SHP77 treated with DMSO at 0.1 percent for 48 hours (cell line): Measurements from ENCODE around the gene SIX5.
A peak's percentile ranks its signal among the peaks of the same experiment; 100 is the strongest.

Experiments used
- DNase-seq: peaks from one replicate; lab custom pipeline; 2025; lab: John Stamatoyannopoulos, UW

Gene SIX5

GRCh38 chr19:45773384-45773783 is 4.3 kb upstream of the SIX5 start:
- no peak for DNase-seq

- DNase-seq: no peak
Measured at GRCh38 chr19:45772912-45773311, 3.9 kb upstream of the SIX5 start.

GRCh38 chr19:45772130-45772840 is 3.2 kb upstream of the SIX5 start:
- no peak for DNase-seq

- DNase-seq: no peak
Measured at GRCh38 chr19:45771311-45771933, 2.4 kb upstream of the SIX5 start.

GRCh38 chr19:45770192-45771101 is 1.4 kb upstream of the SIX5 start:
- DNase-seq: peak; percentile 95

- DNase-seq: no peak
Measured at GRCh38 chr19:45769821-45770191, 754 bp upstream of the SIX5 start.

- no peak for DNase-seq
Measured at GRCh38 chr19:45768655-45768983, 433 bp downstream of the SIX5 start.

GRCh38 chr19:45767881-45768654 is 984 bp downstream of the SIX5 start:
- DNase-seq: no peak

GRCh38 chr19:45767410-45767880 is 1.6 kb downstream of the SIX5 start:
- no peak for DNase-seq

- no peak for DNase-seq
Measured at GRCh38 chr19:45766869-45767346, 2.1 kb downstream of the SIX5 start.

- DNase-seq: no peak
Measured at GRCh38 chr19:45766296-45766868, 2.7 kb downstream of the SIX5 start.

GRCh38 chr19:45765702-45766295 is 3.3 kb downstream of the SIX5 start:
- DNase-seq: no peak

- no peak for DNase-seq
Measured at GRCh38 chr19:45764945-45765701, 3.9 kb downstream of the SIX5 start.

- no peak for DNase-seq
Measured at GRCh38 chr19:45764475-45764874, 4.6 kb downstream of the SIX5 start.

GRCh38 chr19:45763691-45764294 is 5.3 kb downstream of the SIX5 start:
- no peak for DNase-seq

- no peak for DNase-seq
Measured at GRCh38 chr19:45762870-45763631, 6.0 kb downstream of the SIX5 start.

- DNase-seq: no peak
Measured at GRCh38 chr19:45761714-45762113, 7.3 kb downstream of the SIX5 start.

GRCh38 chr19:45758921-45759320 is 10.1 kb downstream of the SIX5 start:
- no peak for DNase-seq

GRCh38 chr19:45757695-45758094 is 11.4 kb downstream of the SIX5 start:
- DNase-seq: no peak
